ENCODE measurements around the gene RNF217. TPM values are rescaled to one million over a fixed set of nuclear protein-coding genes. Genes with fewer than 3 reads are reported as not detected.

Gene RNF217
- total and polyA plus RNA-seq, 10 of the 15 experiments (the other 5 are each of a cell fraction or from before 2014, with no cell fraction given), result under 0.01 to 11.7 (median 0.04) TPM; not detected in 3

DNA sequence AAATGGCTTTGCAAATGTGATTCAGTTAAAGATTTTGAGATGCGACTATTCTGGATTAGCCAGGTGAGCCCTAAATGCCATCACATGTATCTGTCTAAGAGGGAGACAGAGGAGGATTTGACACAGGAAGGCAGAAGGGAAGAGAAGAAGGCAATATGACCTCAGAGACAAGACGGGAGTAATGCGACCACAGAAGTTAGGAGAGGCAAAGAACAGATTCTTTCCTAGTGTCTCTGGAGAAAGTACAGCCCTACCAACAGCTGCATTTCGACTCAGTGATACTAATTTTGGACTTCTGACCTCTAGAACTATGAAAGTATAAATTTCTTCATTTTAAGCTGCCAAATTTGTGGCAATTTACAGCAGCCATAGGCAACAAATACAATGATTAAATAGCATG, 167.1 kb downstream of the RNF217 start:
- BruUV-seq (replicated peaks), result no TSS peak
- ChIA-PET POLR2A (no interaction called here), RAD21 (ENCODE audit: unreplicated experiment) (no interaction called here), CTCF (no interaction called here), SMC1A (ENCODE audit: uncharacterized antibody, unreplicated experiment) (interaction anchor here (1.2 kb wide), 1 partner anchor 9 kb away, joined by 3 read pairs; no protein-coding TSS in a partner anchor)
- H3K4me2 ChIP-seq (ENCODE audit: control insufficient read depth, insufficient read depth), result no peak overlapping the region
- H3K4me1 ChIP-seq (ENCODE audit: control insufficient read depth, insufficient read depth, low read length), result no peaks in the 10 kb centered on the region
- TF ChIP-seq YBX1 (IDR thresholded peaks at IDR 0.05) (no peak), HDAC6 (IDR thresholded peaks at IDR 0.05; ENCODE audit: unreplicated experiment) (no peak), FOXM1 (IDR thresholded peaks at IDR 0.05; ENCODE audit: low read depth, low read length) (no peak), BCL11A (IDR thresholded peaks at IDR 0.05; ENCODE audit: low read depth, low read length) (no peak), ZNF217 (IDR thresholded peaks at IDR 0.05) (no peak), ATF7 (IDR thresholded peaks at IDR 0.05; ENCODE audit: low read depth) (no peak), FOXK2 (IDR thresholded peaks at IDR 0.05) (no peak), ASH2L (IDR thresholded peaks at IDR 0.05; ENCODE audit: borderline replicate concordance, low read depth) (no peak), NRF1 (conservative IDR thresholded peaks at IDR 0.05; ENCODE audit: low read depth, low read length) (no peak), NR2C1 (IDR thresholded peaks at IDR 0.05) (no peak), CEBPB (IDR thresholded peaks at IDR 0.05; ENCODE audit: borderline replicate concordance in 1 of 2, low read depth in 2 of 2, low read length in 2 of 2) (no peak), CHD2 (IDR thresholded peaks at IDR 0.05; ENCODE audit: borderline replicate concordance, low read depth, low read length) (no peak), IKZF2 (IDR thresholded peaks at IDR 0.05) (no peak), RCOR1 (conservative IDR thresholded peaks at IDR 0.05; ENCODE audit: low read depth, low read length) (no peak)
- TF ChIP-seq, protein P1, sequence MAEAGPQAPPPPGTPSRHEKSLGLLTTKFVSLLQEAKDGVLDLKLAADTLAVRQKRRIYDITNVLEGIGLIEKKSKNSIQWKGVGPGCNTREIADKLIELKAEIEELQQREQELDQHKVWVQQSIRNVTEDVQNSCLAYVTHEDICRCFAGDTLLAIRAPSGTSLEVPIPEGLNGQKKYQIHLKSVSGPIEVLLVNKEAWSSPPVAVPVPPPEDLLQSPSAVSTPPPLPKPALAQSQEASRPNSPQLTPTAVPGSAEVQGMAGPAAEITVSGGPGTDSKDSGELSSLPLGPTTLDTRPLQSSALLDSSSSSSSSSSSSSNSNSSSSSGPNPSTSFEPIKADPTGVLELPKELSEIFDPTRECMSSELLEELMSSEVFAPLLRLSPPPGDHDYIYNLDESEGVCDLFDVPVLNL (IDR thresholded peaks at IDR 0.05; ENCODE audit: low read depth, low read length), result no peak
- TF ChIP-seq, protein P2, sequence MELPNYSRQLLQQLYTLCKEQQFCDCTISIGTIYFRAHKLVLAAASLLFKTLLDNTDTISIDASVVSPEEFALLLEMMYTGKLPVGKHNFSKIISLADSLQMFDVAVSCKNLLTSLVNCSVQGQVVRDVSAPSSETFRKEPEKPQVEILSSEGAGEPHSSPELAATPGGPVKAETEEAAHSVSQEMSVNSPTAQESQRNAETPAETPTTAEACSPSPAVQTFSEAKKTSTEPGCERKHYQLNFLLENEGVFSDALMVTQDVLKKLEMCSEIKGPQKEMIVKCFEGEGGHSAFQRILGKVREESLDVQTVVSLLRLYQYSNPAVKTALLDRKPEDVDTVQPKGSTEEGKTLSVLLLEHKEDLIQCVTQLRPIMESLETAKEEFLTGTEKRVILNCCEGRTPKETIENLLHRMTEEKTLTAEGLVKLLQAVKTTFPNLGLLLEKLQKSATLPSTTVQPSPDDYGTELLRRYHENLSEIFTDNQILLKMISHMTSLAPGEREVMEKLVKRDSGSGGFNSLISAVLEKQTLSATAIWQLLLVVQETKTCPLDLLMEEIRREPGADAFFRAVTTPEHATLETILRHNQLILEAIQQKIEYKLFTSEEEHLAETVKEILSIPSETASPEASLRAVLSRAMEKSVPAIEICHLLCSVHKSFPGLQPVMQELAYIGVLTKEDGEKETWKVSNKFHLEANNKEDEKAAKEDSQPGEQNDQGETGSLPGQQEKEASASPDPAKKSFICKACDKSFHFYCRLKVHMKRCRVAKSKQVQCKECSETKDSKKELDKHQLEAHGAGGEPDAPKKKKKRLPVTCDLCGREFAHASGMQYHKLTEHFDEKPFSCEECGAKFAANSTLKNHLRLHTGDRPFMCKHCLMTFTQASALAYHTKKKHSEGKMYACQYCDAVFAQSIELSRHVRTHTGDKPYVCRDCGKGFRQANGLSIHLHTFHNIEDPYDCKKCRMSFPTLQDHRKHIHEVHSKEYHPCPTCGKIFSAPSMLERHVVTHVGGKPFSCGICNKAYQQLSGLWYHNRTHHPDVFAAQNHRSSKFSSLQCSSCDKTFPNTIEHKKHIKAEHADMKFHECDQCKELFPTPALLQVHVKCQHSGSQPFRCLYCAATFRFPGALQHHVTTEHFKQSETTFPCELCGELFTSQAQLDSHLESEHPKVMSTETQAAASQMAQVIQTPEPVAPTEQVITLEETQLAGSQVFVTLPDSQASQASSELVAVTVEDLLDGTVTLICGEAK (IDR thresholded peaks at IDR 0.05; ENCODE audit: borderline replicate concordance), result no peak
- TF ChIP-seq, protein P3, sequence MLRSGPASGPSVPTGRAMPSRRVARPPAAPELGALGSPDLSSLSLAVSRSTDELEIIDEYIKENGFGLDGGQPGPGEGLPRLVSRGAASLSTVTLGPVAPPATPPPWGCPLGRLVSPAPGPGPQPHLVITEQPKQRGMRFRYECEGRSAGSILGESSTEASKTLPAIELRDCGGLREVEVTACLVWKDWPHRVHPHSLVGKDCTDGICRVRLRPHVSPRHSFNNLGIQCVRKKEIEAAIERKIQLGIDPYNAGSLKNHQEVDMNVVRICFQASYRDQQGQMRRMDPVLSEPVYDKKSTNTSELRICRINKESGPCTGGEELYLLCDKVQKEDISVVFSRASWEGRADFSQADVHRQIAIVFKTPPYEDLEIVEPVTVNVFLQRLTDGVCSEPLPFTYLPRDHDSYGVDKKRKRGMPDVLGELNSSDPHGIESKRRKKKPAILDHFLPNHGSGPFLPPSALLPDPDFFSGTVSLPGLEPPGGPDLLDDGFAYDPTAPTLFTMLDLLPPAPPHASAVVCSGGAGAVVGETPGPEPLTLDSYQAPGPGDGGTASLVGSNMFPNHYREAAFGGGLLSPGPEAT (IDR thresholded peaks at IDR 0.05; ENCODE audit: low read depth), result no peak
- H3K79me2 ChIP-seq (ENCODE audit: control insufficient read depth, insufficient read depth, low read length), result no peaks in the 10 kb centered on the region
- in situ Hi-C loops (cut with MboI) (no loop called here), intact Hi-C loops (cut with micrococcal nuclease; ENCODE audit: unreplicated experiment) (no loop called here)
- DNase-seq (ENCODE audit: low read depth, low spot score), result no peak
- no peaks in the 10 kb centered on the region for H3K27me3 ChIP-seq (replicated peaks in 1 of 2; ENCODE audit: control insufficient read depth in 2 of 2, insufficient read depth in 2 of 2, low read length in 1 of 2)
- FAIRE-seq, result no peak
- H3K4me3 ChIP-seq, result no peak overlapping the region
- no peaks in the 10 kb centered on the region for H3K36me3 ChIP-seq (ENCODE audit: control insufficient read depth in 2 of 2, insufficient read depth in 2 of 2, low read length in 1 of 2)
- WGBS (ENCODE audit: insufficient coverage, insufficient replicate concordance, low lambda C conversion rate, missing lambda C conversion rate), result 47% methylated on average over 4 of the region's 4 CpGs
- H4K20me1 ChIP-seq (ENCODE audit: control insufficient read depth, insufficient read depth), result no peaks in the 10 kb centered on the region
- no peak overlapping the region for H2AFZ ChIP-seq (ENCODE audit: control insufficient read depth, low read depth, low read length)
- no peak overlapping the region for H3K27ac ChIP-seq (ENCODE audit: control insufficient read depth, insufficient read depth)
- H3K9ac ChIP-seq (ENCODE audit: control insufficient read depth, insufficient read depth, low read length), result no peak overlapping the region
- H3K9me3 ChIP-seq (replicated peaks; ENCODE audit: control insufficient read depth, insufficient read depth, low read length), result no peaks in the 10 kb centered on the region
- ATAC-seq, result no peak
